Measurements from ENCODE around the gene SHISA9. TPM values are rescaled to one million over a fixed set of nuclear protein-coding genes. Genes with fewer than 3 reads are reported as not detected.

Gene SHISA9
- total RNA-seq, 3 donors from 2014 or later = 0.08 to 0.20 (median 0.13) TPM

Other genes with a start within 250 kb of the SHISA9 start
- 1 to 10 TPM; 5.8 to 8.6 (median 8.2) TPM for gene CPPED1, start 97.7 kb upstream of the SHISA9 start, total RNA-seq

All from activated T-cell treated with anti-CD3 and anti-CD28 coated beads, Interleukin-2, amount 50 U/mL, for 4 hours (primary cell).